Activated naive CD8-positive, alpha-beta T cell treated with anti-CD3 and anti-CD28 coated beads for 36 hours (primary cell): Measurements from ENCODE around the gene MAFG. TPM values are rescaled to one million over a fixed set of nuclear protein-coding genes. Genes with fewer than 3 reads are reported as not detected.

Source experiments
- DNase-seq: peaks from one replicate; pipeline ENCODE4 v3.0.0; 2021
- H3K27ac Mint-ChIP-seq: one replicate; pipeline ENCODE4 v1.8.0; 2022; ENCODE audit warnings: mild to moderate bottlenecking, moderate library complexity, mixed read lengths
- H3K27me3 Mint-ChIP-seq: one replicate; pipeline ENCODE4 v1.8.0; 2022; ENCODE audit warnings: mild to moderate bottlenecking, mixed read lengths
- H3K36me3 Mint-ChIP-seq: one replicate; pipeline ENCODE4 v1.8.0; 2021; ENCODE audit warnings: mild to moderate bottlenecking, mixed read lengths
- H3K4me1 Mint-ChIP-seq: one replicate; pipeline ENCODE4 v1.8.0; 2021; ENCODE audit warnings: mixed read lengths
- H3K4me3 Mint-ChIP-seq: one replicate; pipeline ENCODE4 v1.8.0; 2022; ENCODE audit warnings: mild to moderate bottlenecking, moderate library complexity, mixed read lengths
- H3K9me3 Mint-ChIP-seq: one replicate; pipeline ENCODE4 v1.8.0; 2022; ENCODE audit warnings: mixed read lengths
- total RNA-seq, 2 experiments: library from RNA; stranded (reverse); gene quantifications; one replicate each; pipeline ENCODE4 v1.2.3, GENCODE V29; 2021

MAFG gene
- total RNA-seq, 2 experiments from 2014 or later, result 18.4 to 19.2 TPM

- Mint-ChIP-seq H3K4me1 (peaks cover 14% of the 10 kb centered on the region), H3K9me3 (no peaks in the 10 kb centered on the region), H3K4me3 (no peak overlapping the region), H3K27me3 (no peaks in the 10 kb centered on the region), H3K27ac (no peak overlapping the region), H3K36me3 (peaks cover 8% of the 10 kb centered on the region)
- DNase-seq, result no peak
Observed at GRCh38 chr17:81912441-81913309, 14.9 kb downstream of the MAFG start.

- Mint-ChIP-seq H3K27ac (peak overlapping the region; percentile 42), H3K27me3 (no peaks in the 10 kb centered on the region), H3K36me3 (peaks cover 8% of the 10 kb centered on the region), H3K4me1 (peaks cover 12% of the 10 kb centered on the region), H3K9me3 (no peaks in the 10 kb centered on the region), H3K4me3 (peak overlapping the region; percentile 57)
- no peak for DNase-seq
Observed at GRCh38 chr17:81911969-81912368, 15.6 kb downstream of the MAFG start.

- peak within 1 kb of the TSS; percentile 83 for H3K4me3 Mint-ChIP-seq
- no peaks in the 10 kb centered on the region for H3K9me3 Mint-ChIP-seq
- H3K27ac Mint-ChIP-seq, result peak within 1 kb of the TSS; percentile 42
- peaks cover 5% of the 10 kb centered on the region for H3K36me3 Mint-ChIP-seq
- H3K27me3 Mint-ChIP-seq, result no peaks in the 10 kb centered on the region
- peaks cover 8% of the 10 kb centered on the region for H3K4me1 Mint-ChIP-seq
- DNase-seq, result peak; percentile 94
Observed at GRCh38 chr17:81911277-81911961, 16.1 kb downstream of the MAFG start, which contains the start of gene PCYT2. Gene PCYT2 (minus strand): TSS chr17:81911399. CDS start chr17:81911355, 44 bp downstream.

GRCh38 chr17:81910840-81911276, 16.7 kb downstream of the MAFG start:
- H3K36me3 Mint-ChIP-seq, result peaks cover 5% of the 10 kb centered on the region
- no peak for DNase-seq
- peak overlapping the region; percentile 83 for H3K4me3 Mint-ChIP-seq
- no peaks in the 10 kb centered on the region for H3K9me3 Mint-ChIP-seq
- H3K4me1 Mint-ChIP-seq, result peaks cover 5% of the 10 kb centered on the region
- H3K27ac Mint-ChIP-seq, result no peak overlapping the region
- no peaks in the 10 kb centered on the region for H3K27me3 Mint-ChIP-seq

- Mint-ChIP-seq H3K27me3 (no peaks in the 10 kb centered on the region), H3K27ac (no peak overlapping the region), H3K4me3 (peak overlapping the region; percentile 83), H3K36me3 (peaks cover 5% of the 10 kb centered on the region), H3K9me3 (no peaks in the 10 kb centered on the region), H3K4me1 (peaks cover 3% of the 10 kb centered on the region)
- no peak for DNase-seq
Observed at GRCh38 chr17:81909966-81910839, 17.3 kb downstream of the MAFG start.

GRCh38 chr17:81909231-81909630, 18.3 kb downstream of the MAFG start:
- no peak for DNase-seq
- Mint-ChIP-seq H3K4me1 (peaks cover 3% of the 10 kb centered on the region), H3K36me3 (peaks cover 5% of the 10 kb centered on the region), H3K9me3 (no peaks in the 10 kb centered on the region), H3K27me3 (no peaks in the 10 kb centered on the region), H3K4me3 (no peak overlapping the region), H3K27ac (no peak overlapping the region)

GRCh38 chr17:81908793-81909192, 18.7 kb downstream of the MAFG start:
- Mint-ChIP-seq H3K9me3 (no peaks in the 10 kb centered on the region), H3K4me3 (no peak overlapping the region), H3K27me3 (no peaks in the 10 kb centered on the region), H3K36me3 (peaks cover 5% of the 10 kb centered on the region), H3K4me1 (peaks cover 3% of the 10 kb centered on the region), H3K27ac (no peak overlapping the region)
- DNase-seq, result no peak

- no peaks in the 10 kb centered on the region for H3K36me3 Mint-ChIP-seq
- peaks cover 3% of the 10 kb centered on the region for H3K4me1 Mint-ChIP-seq
- H3K27me3 Mint-ChIP-seq, result no peaks in the 10 kb centered on the region
- H3K9me3 Mint-ChIP-seq, result no peaks in the 10 kb centered on the region
- DNase-seq, result no peak
- no peak overlapping the region for H3K4me3 Mint-ChIP-seq
- no peak overlapping the region for H3K27ac Mint-ChIP-seq
Observed at GRCh38 chr17:81907219-81908145, 20.1 kb downstream of the MAFG start.

- peaks cover 3% of the 10 kb centered on the region for H3K4me1 Mint-ChIP-seq
- no peaks in the 10 kb centered on the region for H3K27me3 Mint-ChIP-seq
- no peaks in the 10 kb centered on the region for H3K36me3 Mint-ChIP-seq
Observed at GRCh38 chr17:81906476-81907218, 20.9 kb downstream of the MAFG start.

GRCh38 chr17:81905993-81906392, 21.5 kb downstream of the MAFG start:
- H3K9me3 Mint-ChIP-seq, result no peaks in the 10 kb centered on the region
- H3K36me3 Mint-ChIP-seq, result peaks cover under 1% of the 10 kb centered on the region

More at GRCh38 chr17:81906476-81907218, 20.9 kb downstream of the MAFG start:
- no peak overlapping the region for H3K4me3 Mint-ChIP-seq
- no peaks in the 10 kb centered on the region for H3K9me3 Mint-ChIP-seq
- DNase-seq, result no peak
- no peak overlapping the region for H3K27ac Mint-ChIP-seq

GRCh38 chr17:81905424-81905875, 22.1 kb downstream of the MAFG start:
- DNase-seq, result no peak
- Mint-ChIP-seq H3K27ac (no peak overlapping the region), H3K4me1 (peaks cover 4% of the 10 kb centered on the region), H3K36me3 (peaks cover 4% of the 10 kb centered on the region), H3K9me3 (no peaks in the 10 kb centered on the region), H3K4me3 (no peak overlapping the region), H3K27me3 (peaks cover 9% of the 10 kb centered on the region)

More at GRCh38 chr17:81905993-81906392, 21.5 kb downstream of the MAFG start:
- Mint-ChIP-seq H3K27ac (no peak overlapping the region), H3K27me3 (peaks cover 6% of the 10 kb centered on the region), H3K4me1 (peaks cover 3% of the 10 kb centered on the region), H3K4me3 (no peak overlapping the region)
- DNase-seq, result no peak

- Mint-ChIP-seq H3K36me3 (peaks cover 6% of the 10 kb centered on the region), H3K4me3 (no peak overlapping the region), H3K27me3 (peaks cover 9% of the 10 kb centered on the region), H3K4me1 (peaks cover 2% of the 10 kb centered on the region), H3K27ac (no peak overlapping the region), H3K9me3 (no peaks in the 10 kb centered on the region)
- DNase-seq, result no peak
Observed at GRCh38 chr17:81904600-81905423, 22.7 kb downstream of the MAFG start.
